Erythroblast (primary cell): ENCODE results near the gene MMP21.

ENCODE experiments used
- DNase-seq, 2 experiments: peaks; one replicate each; lab custom pipeline; 2025; lab: John Stamatoyannopoulos, UW
- GATA1 ChIP-seq: IDR thresholded peaks from 2 replicates; pipeline ENCODE4 v1.6.1; 2011; ENCODE audit warnings: low read depth, mild to moderate bottlenecking, control low read depth, low read length, moderate library complexity
- POLR2A ChIP-seq: IDR thresholded peaks from 2 replicates; pipeline ENCODE4 v1.6.1; 2011; ENCODE audit warnings: mild to moderate bottlenecking, low read length

The MMP21 gene

GRCh38 chr10:125762692-125763648 lies 12.7 kb downstream of the MMP21 start:
- no peak for DNase-seq
- no peak for TF ChIP-seq POLR2A

GRCh38 chr10:125761961-125762360 lies 13.7 kb downstream of the MMP21 start:
- no peak for DNase-seq
- TF ChIP-seq POLR2A, result no peak
- no peak for TF ChIP-seq GATA1

- TF ChIP-seq GATA1 (no peak), POLR2A (no peak)
Measured at GRCh38 chr10:125757742-125758141, 17.9 kb downstream of the MMP21 start.

GRCh38 chr10:125756853-125757487 lies 18.7 kb downstream of the MMP21 start:
- no peak for DNase-seq
- no peak for TF ChIP-seq GATA1
- TF ChIP-seq POLR2A, result no peak

More at GRCh38 chr10:125757742-125758141, 17.9 kb downstream of the MMP21 start:
- no peak for DNase-seq

- no peak for DNase-seq
- TF ChIP-seq POLR2A (no peak), GATA1 (no peak)
Measured at GRCh38 chr10:125756196-125756595, 19.4 kb downstream of the MMP21 start.

- no peak for DNase-seq
- TF ChIP-seq POLR2A (no peak), GATA1 (no peak)
Measured at GRCh38 chr10:125747417-125747816, 28.2 kb downstream of the MMP21 start.

- TF ChIP-seq POLR2A (no peak), GATA1 (no peak)
Measured at GRCh38 chr10:125744909-125745308, 30.7 kb downstream of the MMP21 start.

GRCh38 chr10:125742465-125742864 lies 33.2 kb downstream of the MMP21 start:
- peak; percentile 8 to 14 for DNase-seq
- TF ChIP-seq GATA1 (no peak), POLR2A (no peak)

More at GRCh38 chr10:125744909-125745308, 30.7 kb downstream of the MMP21 start:
- DNase-seq, result no peak

- TF ChIP-seq GATA1 (no peak), POLR2A (no peak)
- DNase-seq, result no peak
Measured at GRCh38 chr10:125739994-125740679, 35.5 kb downstream of the MMP21 start.

GRCh38 chr10:125738206-125738605 lies 37.4 kb downstream of the MMP21 start:
- DNase-seq, result no peak
- TF ChIP-seq POLR2A (no peak), GATA1 (no peak)

- TF ChIP-seq POLR2A (no peak), GATA1 (no peak)
Measured at GRCh38 chr10:125734823-125735222, 40.8 kb downstream of the MMP21 start.

GRCh38 chr10:125734148-125734547 lies 41.5 kb downstream of the MMP21 start:
- TF ChIP-seq POLR2A, result no peak
- no peak for TF ChIP-seq GATA1
- no peak for DNase-seq

More at GRCh38 chr10:125734823-125735222, 40.8 kb downstream of the MMP21 start:
- DNase-seq, result no peak

GRCh38 chr10:125727436-125727835 lies 48.2 kb downstream of the MMP21 start:
- DNase-seq, result no peak
- TF ChIP-seq GATA1, result no peak
- TF ChIP-seq POLR2A, result no peak

GRCh38 chr10:125726914-125727313 lies 48.7 kb downstream of the MMP21 start:
- no peak for DNase-seq
- TF ChIP-seq GATA1, result no peak
- TF ChIP-seq POLR2A, result no peak
